Retina (tissue), 1 donor: Measurements from ENCODE around the gene A2M.

Source experiments
- DNase-seq: peaks from one replicate; pipeline ENCODE4 v3.0.0-alpha.2; 2016

A2M gene

DNA sequence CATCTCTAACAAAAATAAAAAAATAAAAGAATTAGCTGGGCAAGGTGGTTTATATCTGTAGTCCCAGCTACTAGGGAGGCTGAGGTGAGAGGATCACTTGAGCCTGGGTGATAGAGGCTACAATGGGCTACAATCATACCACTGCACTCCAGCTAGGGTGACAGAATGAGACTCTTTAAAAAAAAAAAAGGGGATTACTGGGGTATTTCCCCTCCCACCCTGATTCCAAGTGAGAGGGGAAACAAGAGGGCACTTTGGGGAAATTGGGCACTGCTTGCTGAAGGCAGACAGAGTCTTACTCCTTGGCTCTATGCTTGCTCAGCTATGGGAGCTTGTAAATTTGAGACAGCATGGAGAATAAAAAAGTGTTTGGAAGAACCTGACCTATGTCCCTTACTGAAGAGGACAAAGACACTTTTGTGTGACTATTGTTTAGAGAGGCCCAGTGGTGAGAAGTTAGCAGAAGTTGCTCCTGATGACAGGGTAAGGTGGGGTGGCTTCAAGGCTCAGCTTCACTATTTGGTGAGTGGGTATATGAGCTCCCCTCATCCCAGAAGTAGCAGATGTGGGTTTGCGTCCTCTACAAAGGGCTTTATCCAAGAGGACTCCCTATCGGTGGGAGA, 82.3 kb downstream of the A2M start:
- no peak for DNase-seq

DNA sequence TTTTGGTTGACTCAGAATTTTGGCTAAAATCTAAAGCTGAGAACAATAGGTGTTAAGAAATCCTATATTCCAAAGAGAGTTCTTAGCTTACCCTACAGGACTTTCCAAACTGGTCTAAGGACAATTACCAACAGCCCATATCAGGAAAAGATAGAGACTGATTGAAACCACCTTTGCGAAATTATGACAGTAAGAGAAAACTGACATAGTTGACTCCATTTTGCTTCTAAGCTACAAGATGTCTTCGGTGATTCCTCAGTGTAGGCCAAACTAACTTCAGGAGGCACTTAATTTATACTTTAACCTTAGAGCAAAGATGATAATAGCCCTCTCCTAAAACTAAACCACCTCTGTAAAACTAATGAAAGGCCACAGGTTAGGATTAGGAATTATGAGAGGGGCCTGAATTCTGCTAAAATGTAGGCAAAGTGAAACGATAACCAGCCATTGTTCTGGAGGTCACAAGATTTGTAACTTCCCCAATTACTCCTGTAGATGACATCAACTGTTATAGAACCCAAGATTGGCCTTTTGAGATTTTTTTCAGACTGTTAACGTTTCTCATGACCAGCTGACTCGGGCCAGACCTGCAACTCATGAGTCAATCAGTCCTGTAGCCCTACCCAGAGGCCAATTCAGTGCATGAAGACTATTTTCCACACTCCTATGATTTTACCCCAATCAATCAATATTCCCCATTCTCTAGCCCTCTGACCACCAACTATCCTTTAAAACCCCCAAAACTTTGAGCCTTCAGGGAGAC, 83.3 kb downstream of the A2M start:
- no peak for DNase-seq

DNA sequence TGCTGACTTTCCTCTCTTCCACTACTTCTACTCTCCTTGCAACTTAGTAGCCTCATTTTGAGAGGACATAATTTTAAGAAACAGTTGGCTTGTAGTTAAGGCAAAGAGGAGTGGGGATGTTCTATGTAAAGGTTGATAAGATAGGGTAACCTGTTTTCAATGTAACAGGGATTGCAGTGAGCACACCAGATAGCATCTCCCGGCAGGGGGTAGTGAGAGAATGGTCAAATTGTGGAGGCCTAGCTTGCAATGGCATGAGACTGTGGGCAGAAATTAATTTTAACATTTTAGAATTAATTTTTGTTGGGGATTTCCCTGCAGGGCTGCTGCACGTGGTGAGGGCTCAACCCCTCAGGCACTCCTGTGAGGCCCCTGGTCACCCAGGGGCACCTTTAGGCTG, 84.9 kb downstream of the A2M start:
- no peak for DNase-seq

DNA sequence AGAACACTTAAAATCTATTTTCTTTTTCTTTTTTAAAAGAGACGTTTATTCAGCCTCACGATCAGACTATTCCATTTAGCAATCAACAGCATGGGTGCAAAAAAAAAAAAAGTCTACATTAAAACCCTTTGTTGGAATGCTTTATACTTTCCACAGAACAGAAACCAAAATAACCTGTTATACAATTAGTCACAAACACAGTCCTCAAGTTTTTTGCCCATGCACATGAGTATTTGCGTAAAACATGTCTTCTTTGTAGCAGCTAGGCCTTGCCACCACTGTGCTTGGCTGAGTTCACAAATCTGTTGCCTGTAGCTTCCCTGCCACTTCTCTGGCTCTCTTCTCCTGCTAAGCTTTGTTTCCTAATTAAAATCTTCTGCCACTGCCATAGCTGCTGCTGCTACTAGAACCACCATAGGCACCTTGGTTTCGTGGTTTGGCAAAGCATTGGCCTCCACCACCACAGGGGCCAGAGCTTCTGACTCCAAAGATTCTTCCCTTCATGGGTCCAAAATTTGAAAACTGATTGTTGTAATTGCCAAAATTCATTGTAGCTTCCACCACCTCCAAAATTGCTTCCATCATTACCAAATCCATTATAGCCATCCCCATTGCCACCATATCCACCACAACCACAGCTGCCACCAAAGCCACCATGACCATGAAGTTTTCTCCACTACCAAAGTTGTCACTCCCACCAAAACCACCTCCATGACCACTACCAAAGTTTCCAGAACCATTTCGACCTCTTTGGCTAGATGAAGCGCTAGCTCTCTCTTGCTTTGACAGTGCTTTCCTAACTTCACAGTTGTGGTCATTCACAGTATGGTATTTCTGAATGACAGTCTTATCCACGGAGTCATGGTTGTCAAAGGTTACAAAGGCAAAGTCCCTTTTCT, 88.3 kb downstream of the A2M start:
- no peak for DNase-seq

DNA sequence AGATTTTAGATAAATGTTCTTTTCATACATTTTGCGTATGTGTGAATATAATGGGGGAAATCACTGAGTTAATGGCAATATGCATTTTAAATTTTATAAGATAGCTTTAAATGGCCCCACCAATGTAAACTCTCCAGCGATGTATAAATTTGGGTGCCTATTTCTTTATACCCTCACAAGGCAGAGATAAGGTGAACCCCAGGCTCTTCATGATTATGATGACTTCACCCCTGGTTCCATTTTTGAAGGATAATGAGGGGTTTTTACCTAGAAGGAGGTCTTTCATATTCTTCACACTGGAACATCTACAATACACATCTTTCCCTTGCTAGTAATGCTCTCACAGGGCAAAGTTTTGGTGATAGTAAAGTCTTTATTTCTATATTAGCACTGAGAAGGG, 91.2 kb downstream of the A2M start:
- DNase-seq: no peak

DNA sequence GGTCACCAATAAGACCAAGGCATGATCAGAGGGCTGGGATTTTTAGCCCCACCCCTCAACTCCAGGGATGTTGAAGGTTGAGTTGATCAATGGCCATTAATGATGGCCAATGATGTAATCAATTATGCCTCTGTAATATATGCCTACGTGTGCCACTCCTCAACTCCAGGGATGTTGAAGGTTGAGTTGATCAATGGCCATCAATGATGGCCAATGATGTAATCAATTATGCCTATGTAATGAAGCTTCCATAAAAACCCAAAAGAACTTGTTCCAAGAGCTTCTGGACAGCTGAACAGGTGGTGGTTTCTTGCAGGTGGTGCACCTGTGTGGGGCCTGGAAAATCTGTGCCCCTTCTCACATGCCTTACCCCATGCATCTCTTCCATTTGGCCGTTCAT, 93.1 kb downstream of the A2M start:
- no peak for DNase-seq
